SJSA1 (cell line): Measurements from ENCODE around the gene CDK5R2. TPM values are rescaled to one million over a fixed set of nuclear protein-coding genes. Genes with fewer than 3 reads are reported as not detected.
"Not testable (repeated sequence)": the region's sequence is repeated elsewhere in the genome, so short reads cannot be mapped to it uniquely, and the experiment has no call there.

Experiments
- DNase-seq, 2 experiments: peaks; one replicate each; pipeline ENCODE4 v3.0.0-alpha.2; 2015 to 2020; ENCODE audit warnings: low spot score in 2 of 2, low read depth in 1 of 2
- H3K27ac ChIP-seq: fragments of 250-450 bp; sonication (Bioruptor Pico); 2 replicates; pipeline ENCODE4 v1.5.1; 2020; ENCODE audit warnings: mild to moderate bottlenecking, moderate library complexity
- H3K27me3 ChIP-seq: fragments of 250-450 bp; sonication (Bioruptor Pico); replicated peaks from 2 replicates; pipeline ENCODE4 v1.5.1; 2020; ENCODE audit warnings: mild to moderate bottlenecking, moderate library complexity
- H3K36me3 ChIP-seq: fragments of 250-450 bp; sonication (Bioruptor Pico); 2 replicates; pipeline ENCODE4 v1.5.1; 2020; ENCODE audit warnings: mild to moderate bottlenecking
- H3K4me1 ChIP-seq: fragments of 250-450 bp; sonication (Bioruptor Pico); replicated peaks from 2 replicates; pipeline ENCODE4 v1.6.1; 2021; ENCODE audit warnings: mild to moderate bottlenecking
- H3K4me3 ChIP-seq: fragments of 250-450 bp; sonication (Bioruptor Pico); 2 replicates; pipeline ENCODE4 v1.5.1; 2020; ENCODE audit warnings: mild to moderate bottlenecking
- H3K9me3 ChIP-seq: fragments of 250-450 bp; sonication (Bioruptor Pico); replicated peaks from 2 replicates; pipeline ENCODE4 v1.5.1; 2020; ENCODE audit warnings: mild to moderate bottlenecking
- total RNA-seq: library from RNA; depleted of rRNA; stranded (reverse); fragments of >200 nt; shearing (Covaris generic); gene quantifications from 2 replicates; pipeline ENCODE4 v1.2.3, GENCODE V29; 2014; rRNA removed

CDK5R2 gene
- total RNA-seq = not detected in 2 replicates

GRCh38 chr2:218959141-218959731 lies at the start of gene CDK5R2:
Gene CDK5R2 (plus strand): TSS chr2:218959666. CDS start chr2:218959821, 155 bp downstream.
- no peaks in the 10 kb centered on the region for H3K9me3 ChIP-seq
- peaks cover 10% of the 10 kb centered on the region for H3K4me1 ChIP-seq
- peaks cover 73% of the 10 kb centered on the region for H3K27me3 ChIP-seq
- H3K36me3 ChIP-seq = no peaks in the 10 kb centered on the region
- no peak within 1 kb of the TSS for H3K27ac ChIP-seq
- peak within 1 kb of the TSS; percentile 26 for H3K4me3 ChIP-seq
- DNase-seq = peak; percentile 52 to 80

- Histone ChIP-seq H3K27ac (no peak overlapping the region), H3K36me3 (no peaks in the 10 kb centered on the region), H3K4me3 (no peak overlapping the region), H3K9me3 (no peaks in the 10 kb centered on the region), H3K27me3 (peaks cover 11% of the 10 kb centered on the region), H3K4me1 (peaks cover 13% of the 10 kb centered on the region)
- no peak for DNase-seq
These were observed 48.7 kb upstream of the CDK5R2 start for GRCh38 chr2:218910741-218911140.

DNA sequence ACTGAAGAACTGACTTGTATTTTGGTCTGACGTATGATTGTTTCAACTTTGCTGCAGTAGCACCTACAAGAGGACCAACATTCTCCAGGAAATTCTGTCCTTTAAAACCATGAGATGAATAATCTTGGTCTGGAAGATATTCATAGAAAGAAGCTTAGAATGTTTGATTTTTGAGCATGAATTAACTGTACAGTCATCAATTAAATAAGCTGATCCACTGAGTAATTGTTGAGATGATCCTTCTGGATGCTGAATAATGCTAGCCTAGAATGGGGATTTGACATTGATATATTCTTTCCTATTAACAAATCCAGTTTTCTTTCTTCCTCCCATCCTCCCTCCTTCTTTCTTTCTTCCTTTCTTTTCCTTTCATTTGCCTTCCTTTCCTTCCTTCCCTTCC lies 39.0 kb upstream of the CDK5R2 start:
- Histone ChIP-seq H3K27ac (no peak overlapping the region), H3K4me3 (no peak overlapping the region), H3K4me1 (no peaks in the 10 kb centered on the region), H3K27me3 (peaks cover 41% of the 10 kb centered on the region), H3K9me3 (no peaks in the 10 kb centered on the region), H3K36me3 (no peaks in the 10 kb centered on the region)
- DNase-seq = no peak

- H3K4me3 ChIP-seq = no peak overlapping the region
- H3K4me1 ChIP-seq = no peaks in the 10 kb centered on the region
- DNase-seq = no peak
- H3K36me3 ChIP-seq = no peaks in the 10 kb centered on the region
- no peak overlapping the region for H3K27ac ChIP-seq
- H3K27me3 ChIP-seq = peaks cover 22% of the 10 kb centered on the region
- H3K9me3 ChIP-seq = no peaks in the 10 kb centered on the region
These were observed 34.7 kb upstream of the CDK5R2 start for GRCh38 chr2:218924757-218925156.

GRCh38 chr2:218925434-218925833 lies 34.0 kb upstream of the CDK5R2 start:
- no peaks in the 10 kb centered on the region for H3K36me3 ChIP-seq
- DNase-seq = no peak

GRCh38 chr2:218927422-218927821 lies 32.0 kb upstream of the CDK5R2 start:
- H3K4me3 ChIP-seq = no peak overlapping the region
- DNase-seq = no peak
- H3K36me3 ChIP-seq = no peaks in the 10 kb centered on the region
- peaks cover 16% of the 10 kb centered on the region for H3K27me3 ChIP-seq
- H3K9me3 ChIP-seq = no peaks in the 10 kb centered on the region
- H3K4me1 ChIP-seq = no peaks in the 10 kb centered on the region
- H3K27ac ChIP-seq = no peak overlapping the region

More at GRCh38 chr2:218925434-218925833, 34.0 kb upstream of the CDK5R2 start:
- Histone ChIP-seq H3K9me3 (no peaks in the 10 kb centered on the region), H3K4me3 (no peak overlapping the region), H3K4me1 (no peaks in the 10 kb centered on the region), H3K27ac (no peak overlapping the region), H3K27me3 (peaks cover 18% of the 10 kb centered on the region)

- H3K27me3 ChIP-seq = peaks cover 16% of the 10 kb centered on the region
- H3K36me3 ChIP-seq = no peaks in the 10 kb centered on the region
- DNase-seq = no peak
- H3K4me3 ChIP-seq = no peak overlapping the region
- no peak overlapping the region for H3K27ac ChIP-seq
- no peaks in the 10 kb centered on the region for H3K4me1 ChIP-seq
- no peaks in the 10 kb centered on the region for H3K9me3 ChIP-seq
These were observed 31.6 kb upstream of the CDK5R2 start for GRCh38 chr2:218927876-218928275.

DNA sequence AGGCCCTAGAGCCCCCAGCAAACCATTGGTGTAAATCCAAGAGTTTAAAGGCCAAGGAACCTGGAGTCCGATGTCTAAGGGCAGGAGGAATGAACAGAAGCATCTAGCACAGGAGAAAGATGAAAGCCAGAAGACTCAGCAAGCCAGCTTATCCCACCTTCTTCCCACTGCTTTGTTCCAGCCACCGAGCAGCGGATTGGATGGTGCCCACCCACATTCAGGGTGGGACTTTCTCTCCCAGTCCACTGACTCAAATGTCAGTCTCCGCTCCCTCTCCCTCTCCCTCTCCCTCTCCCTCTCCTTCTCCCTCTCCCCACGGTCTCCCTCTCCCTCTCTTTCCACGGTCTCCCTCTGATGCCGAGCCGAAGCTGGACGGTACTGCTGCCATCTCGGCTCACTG lies 29.0 kb upstream of the CDK5R2 start:
- not testable (repeated sequence) for H3K27ac ChIP-seq, H3K4me1 ChIP-seq, H3K36me3 ChIP-seq, DNase-seq, H3K4me3 ChIP-seq, H3K9me3 ChIP-seq
- peaks cover 13% of the 10 kb centered on the region for H3K27me3 ChIP-seq

DNA sequence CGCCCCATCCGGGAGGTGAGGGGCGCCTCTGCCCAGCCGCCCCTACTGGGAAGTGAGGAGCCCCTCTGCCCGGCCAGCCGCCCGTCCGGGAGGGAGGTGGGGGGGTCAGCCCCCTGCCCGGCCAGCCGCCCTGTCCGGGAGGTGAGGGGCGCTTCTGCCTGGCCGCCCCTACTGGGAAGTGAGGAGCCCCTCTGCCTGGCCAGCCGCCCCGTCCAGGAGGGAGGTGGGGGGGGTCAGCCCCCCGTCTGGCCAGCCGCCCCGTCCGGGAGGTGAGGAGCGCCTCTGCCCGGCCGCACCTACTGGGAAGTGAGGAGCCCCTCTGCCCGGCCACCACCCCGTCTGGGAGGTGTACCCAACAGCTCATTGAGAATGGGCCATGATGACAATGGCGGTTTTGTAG lies 27.7 kb upstream of the CDK5R2 start:
- H3K4me1 ChIP-seq, DNase-seq, H3K4me3 ChIP-seq, H3K36me3 ChIP-seq, H3K27ac ChIP-seq, H3K9me3 ChIP-seq: not testable (repeated sequence)
- H3K27me3 ChIP-seq = peaks cover 18% of the 10 kb centered on the region

DNA sequence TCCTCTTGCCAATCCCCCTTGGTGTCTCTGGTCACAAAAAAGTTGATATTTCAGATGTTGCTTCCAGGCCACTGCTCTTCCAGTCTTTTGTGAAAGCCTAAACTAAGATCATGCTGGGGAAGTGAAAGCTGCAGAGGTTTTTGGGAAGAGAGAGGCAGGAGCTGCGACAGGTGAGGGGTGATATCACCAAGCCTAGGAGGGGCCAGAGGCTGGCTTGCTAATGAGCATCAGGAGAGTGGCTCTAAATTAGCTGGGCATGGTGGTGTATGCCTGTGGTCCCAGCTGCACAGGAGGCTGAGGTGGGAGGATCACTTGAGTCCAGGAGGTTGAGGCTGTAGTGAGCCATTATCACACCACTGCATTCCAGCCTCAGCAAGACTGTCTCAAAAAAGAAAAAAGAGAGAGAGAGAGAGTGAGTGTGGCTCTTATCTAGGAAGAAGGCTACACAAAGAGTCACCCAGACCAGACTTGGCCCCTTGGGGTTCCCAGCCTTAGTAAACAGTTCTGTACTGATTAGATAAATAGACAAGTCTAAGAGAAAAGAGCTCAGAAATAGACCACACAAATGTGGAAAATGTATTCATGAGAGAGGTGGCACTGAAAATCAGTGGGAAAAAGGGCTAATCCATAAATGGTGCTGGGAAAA lies 14.6 kb upstream of the CDK5R2 start:
- Histone ChIP-seq H3K27ac (no peak overlapping the region), H3K4me1 (no peaks in the 10 kb centered on the region), H3K36me3 (no peaks in the 10 kb centered on the region), H3K4me3 (no peak overlapping the region), H3K9me3 (no peaks in the 10 kb centered on the region), H3K27me3 (peaks cover 23% of the 10 kb centered on the region)
- DNase-seq = no peak

DNA sequence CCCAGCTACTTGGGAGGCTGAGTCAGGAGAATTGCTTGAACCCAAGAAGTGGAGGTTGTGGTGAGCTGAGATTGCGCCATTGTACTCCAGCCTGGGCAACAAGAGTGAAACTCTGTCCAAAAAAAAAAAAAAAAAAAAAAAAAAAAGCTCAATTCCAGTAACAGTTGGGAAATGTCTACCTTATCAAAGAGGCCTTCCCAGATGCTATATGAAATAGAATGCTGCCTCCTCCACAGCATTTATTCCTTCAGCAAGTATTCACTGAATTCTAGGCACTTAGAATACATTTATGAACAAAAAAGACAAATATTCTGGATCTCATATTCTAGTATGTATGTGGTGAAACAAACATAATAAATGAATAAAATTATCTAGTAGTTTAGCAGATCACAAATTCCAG lies 12.8 kb upstream of the CDK5R2 start:
- DNase-seq = no peak
- no peaks in the 10 kb centered on the region for H3K4me1 ChIP-seq
- peaks cover 23% of the 10 kb centered on the region for H3K27me3 ChIP-seq

GRCh38 chr2:218952160-218952559 lies 7.3 kb upstream of the CDK5R2 start:
- no peak for DNase-seq
- peaks cover 15% of the 10 kb centered on the region for H3K27me3 ChIP-seq
- no peaks in the 10 kb centered on the region for H3K9me3 ChIP-seq
- H3K27ac ChIP-seq = no peak overlapping the region
- H3K4me1 ChIP-seq = no peaks in the 10 kb centered on the region
- H3K4me3 ChIP-seq = no peak overlapping the region
- H3K36me3 ChIP-seq = no peaks in the 10 kb centered on the region

More for the DNA sequence above, 12.8 kb upstream of the CDK5R2 start:
- H3K9me3 ChIP-seq = no peaks in the 10 kb centered on the region
- H3K27ac ChIP-seq = no peak overlapping the region
- H3K36me3 ChIP-seq = no peaks in the 10 kb centered on the region
- no peak overlapping the region for H3K4me3 ChIP-seq

DNA sequence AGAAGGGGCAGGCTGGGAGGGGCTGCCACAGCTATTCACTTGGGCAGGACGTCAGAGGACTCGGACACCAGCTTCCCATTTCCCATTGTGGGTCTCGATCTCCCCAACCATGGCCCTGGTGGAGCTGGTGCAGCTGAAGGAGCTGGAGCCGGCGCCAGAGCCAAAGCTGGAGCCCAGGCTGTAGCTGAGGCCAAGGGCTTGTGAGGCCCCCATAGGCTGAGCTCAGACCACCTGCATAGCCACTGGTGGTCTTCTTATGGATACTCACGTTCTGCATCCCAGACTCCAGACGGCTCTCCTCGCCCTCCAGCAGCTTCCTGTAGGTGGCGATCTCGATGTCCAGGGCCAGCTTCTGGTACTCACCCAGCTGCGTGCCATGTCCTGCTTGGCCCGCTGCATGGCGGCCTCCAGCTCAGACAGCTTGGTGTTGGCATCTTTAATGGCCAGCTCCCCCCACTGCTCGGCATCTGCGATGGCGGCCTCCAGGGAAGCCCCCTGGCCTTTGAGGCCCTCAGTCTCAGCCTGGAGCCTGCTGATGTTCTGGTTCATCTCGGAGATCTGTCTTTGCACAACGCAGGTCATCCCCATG lies 6.0 kb upstream of the CDK5R2 start:
- Histone ChIP-seq H3K4me1 (no peaks in the 10 kb centered on the region), H3K27ac (no peak overlapping the region), H3K4me3 (no peak overlapping the region), H3K36me3 (no peaks in the 10 kb centered on the region), H3K9me3 (no peaks in the 10 kb centered on the region), H3K27me3 (peaks cover 23% of the 10 kb centered on the region)
- no peak for DNase-seq

DNA sequence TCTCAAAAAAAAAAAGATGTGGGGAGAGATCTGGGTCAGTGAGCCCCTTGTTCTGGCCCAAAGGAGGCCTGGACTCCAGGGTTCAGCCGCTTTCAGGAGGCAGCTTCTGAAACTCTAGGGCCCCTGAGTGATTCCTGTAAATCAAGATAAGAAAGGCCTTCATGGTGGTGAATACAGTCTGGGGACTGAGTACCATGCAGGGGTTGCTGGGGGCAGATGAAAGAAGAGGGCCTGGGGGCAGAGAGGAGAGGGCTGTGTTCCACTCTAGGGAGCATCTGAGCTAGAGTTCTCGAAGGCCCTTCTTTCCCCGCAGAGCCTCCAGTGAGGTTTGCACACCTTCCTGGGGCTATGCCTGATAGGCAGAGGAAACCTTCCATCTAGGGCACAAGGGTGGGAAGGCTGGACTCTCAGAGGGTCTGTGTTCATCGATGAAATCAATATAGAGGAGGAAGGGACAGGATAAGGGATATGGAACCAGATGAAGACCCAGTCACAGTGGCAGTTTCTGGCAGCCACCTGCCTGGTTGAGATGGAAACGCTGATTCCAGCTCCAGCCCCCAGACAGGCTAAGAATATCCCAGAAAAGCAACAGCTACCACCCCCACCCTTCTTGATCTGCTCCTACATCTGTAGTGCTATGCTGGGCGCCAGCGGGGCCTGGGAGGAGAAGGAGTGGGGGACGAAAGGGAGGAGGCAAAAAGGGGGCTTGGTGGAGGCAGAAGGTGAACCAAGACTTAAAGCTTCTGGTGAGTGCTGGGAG lies 4.7 kb upstream of the CDK5R2 start:
- no peak overlapping the region for H3K4me3 ChIP-seq
- no peaks in the 10 kb centered on the region for H3K9me3 ChIP-seq
- H3K4me1 ChIP-seq = peaks cover 7% of the 10 kb centered on the region
- H3K27ac ChIP-seq = no peak overlapping the region
- no peak for DNase-seq
- H3K27me3 ChIP-seq = peaks cover 33% of the 10 kb centered on the region
- H3K36me3 ChIP-seq = no peaks in the 10 kb centered on the region
